DOHH2 (cell line): Measurements from ENCODE around the gene DOCK10.

Experiments
- EZH2phosphoT487 ChIP-seq: fragments of 200-600 bp; sonication (generic); IDR thresholded peaks from 2 replicates; pipeline ENCODE4 v1.6.1; 2017; ENCODE audit warnings: borderline replicate concordance, mild to moderate bottlenecking, antibody characterized with exemption, low read length, moderate library complexity, mixed read lengths
- TF ChIP-seq, protein P1 (sequence below): fragments of 200-600 bp; sonication (generic); IDR thresholded peaks from one replicate; pipeline ENCODE4 v1.5.1; 2014; ENCODE audit warnings: antibody characterized with exemption, mild to moderate bottlenecking, low read depth, low read length; ENCODE audit not compliant: poor library complexity, severe bottlenecking

DNA sequence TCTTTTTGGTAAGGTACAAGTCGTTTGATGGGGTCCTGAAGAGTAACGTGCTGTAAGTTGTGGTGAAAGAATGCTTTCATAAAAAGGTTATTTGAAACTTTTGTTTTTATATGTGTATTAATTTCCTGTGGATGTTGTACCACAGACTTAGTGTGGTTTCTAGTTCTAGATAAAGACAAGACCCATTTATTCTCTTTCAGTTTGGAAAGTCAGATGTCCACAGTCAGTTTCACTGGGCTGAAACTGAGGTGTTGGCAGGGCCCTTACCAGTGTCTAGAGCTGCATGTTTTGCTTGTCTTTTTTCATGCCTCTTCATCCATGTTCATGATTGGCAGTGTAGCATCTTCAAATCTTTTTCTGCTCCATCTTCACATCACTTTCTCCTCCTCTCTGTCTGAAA, 22.1 kb upstream of the DOCK10 start:
- TF ChIP-seq, protein P1, sequence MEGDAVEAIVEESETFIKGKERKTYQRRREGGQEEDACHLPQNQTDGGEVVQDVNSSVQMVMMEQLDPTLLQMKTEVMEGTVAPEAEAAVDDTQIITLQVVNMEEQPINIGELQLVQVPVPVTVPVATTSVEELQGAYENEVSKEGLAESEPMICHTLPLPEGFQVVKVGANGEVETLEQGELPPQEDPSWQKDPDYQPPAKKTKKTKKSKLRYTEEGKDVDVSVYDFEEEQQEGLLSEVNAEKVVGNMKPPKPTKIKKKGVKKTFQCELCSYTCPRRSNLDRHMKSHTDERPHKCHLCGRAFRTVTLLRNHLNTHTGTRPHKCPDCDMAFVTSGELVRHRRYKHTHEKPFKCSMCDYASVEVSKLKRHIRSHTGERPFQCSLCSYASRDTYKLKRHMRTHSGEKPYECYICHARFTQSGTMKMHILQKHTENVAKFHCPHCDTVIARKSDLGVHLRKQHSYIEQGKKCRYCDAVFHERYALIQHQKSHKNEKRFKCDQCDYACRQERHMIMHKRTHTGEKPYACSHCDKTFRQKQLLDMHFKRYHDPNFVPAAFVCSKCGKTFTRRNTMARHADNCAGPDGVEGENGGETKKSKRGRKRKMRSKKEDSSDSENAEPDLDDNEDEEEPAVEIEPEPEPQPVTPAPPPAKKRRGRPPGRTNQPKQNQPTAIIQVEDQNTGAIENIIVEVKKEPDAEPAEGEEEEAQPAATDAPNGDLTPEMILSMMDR, result no peak
- no peak for TF ChIP-seq EZH2phosphoT487
